HepG2 (cell line): ENCODE results near the gene CA4. TPM values are rescaled to one million over a fixed set of nuclear protein-coding genes. Genes with fewer than 3 reads are reported as not detected.

ENCODE experiments used
- CBX2 ChIP-seq, 2 experiments: fragments of 200-600 bp in 1 of 2; sonication (generic); formaldehyde crosslinking in 1 of 2; IDR thresholded peaks; 2 replicates each; pipeline versions ENCODE4 v1.7.0 to v1.8.1; 2018 to 2022; ENCODE audit warnings: low read depth in 2 of 2, low read length in 1 of 2, mild to moderate bottlenecking in 1 of 2, missing genetic modification reagents in 1 of 2
- ETV5 ChIP-seq: IDR thresholded peaks from 2 replicates; pipeline ENCODE4 v1.6.1; 2018; ENCODE audit warnings: missing biosample characterization, missing genetic modification reagents, inconsistent platforms, borderline replicate concordance
- FOXK1 ChIP-seq: sonication (generic); formaldehyde crosslinking; IDR thresholded peaks from 2 replicates; pipeline ENCODE4 v1.4.0; 2020; ENCODE audit warnings: low read depth, missing genetic modification reagents, borderline replicate concordance
- GATAD2A ChIP-seq: IDR thresholded peaks from 2 replicates; pipeline ENCODE4 v1.6.1; 2016
- MTA1 ChIP-seq: sonication (generic); formaldehyde crosslinking; IDR thresholded peaks from 2 replicates; pipeline ENCODE4 v1.4.0; 2020; ENCODE audit warnings: missing genetic modification reagents, mild to moderate bottlenecking, borderline replicate concordance
- NFE2L1 ChIP-seq: sonication (generic); formaldehyde crosslinking; IDR thresholded peaks from 2 replicates; pipeline ENCODE4 v1.4.0; 2020; ENCODE audit warnings: missing genetic modification reagents, mild to moderate bottlenecking, borderline replicate concordance
- NFYB ChIP-seq: sonication (generic); formaldehyde crosslinking; IDR thresholded peaks from 2 replicates; pipeline ENCODE4 v1.4.0; 2020; ENCODE audit warnings: missing genetic modification reagents
- PAWR ChIP-seq: sonication (generic); formaldehyde crosslinking; IDR thresholded peaks from 2 replicates; pipeline ENCODE4 v1.4.0; 2020; ENCODE audit warnings: missing genetic modification reagents, mild to moderate bottlenecking, borderline replicate concordance
- ZFX ChIP-seq: sonication (generic); formaldehyde crosslinking; IDR thresholded peaks from 2 replicates; pipeline ENCODE4 v1.4.0; 2020; ENCODE audit warnings: mild to moderate bottlenecking, low read depth, missing genetic modification reagents, moderate library complexity
- ZNF652 ChIP-seq: IDR thresholded peaks from 2 replicates; pipeline ENCODE4 v1.6.1; 2016; ENCODE audit warnings: low read depth, borderline replicate concordance
- ZNF737 ChIP-seq: sonication (generic); formaldehyde crosslinking; IDR thresholded peaks from 2 replicates; pipeline ENCODE4 v1.5.0; 2020; ENCODE audit warnings: missing genetic modification reagents, mild to moderate bottlenecking, borderline replicate concordance
- ZNF883 ChIP-seq: sonication (generic); formaldehyde crosslinking; IDR thresholded peaks from 2 replicates; pipeline ENCODE4 v1.5.1; 2020; ENCODE audit warnings: mild to moderate bottlenecking, missing genetic modification reagents; ENCODE audit errors: not compliant biosample characterization
- polyA plus RNA-seq, 8 experiments: library from polyadenylated mRNA; depleted of rRNA in 3 of 8; stranded (reverse) in 7 of 8; unstranded in 1 of 8; fragments of >200 nt; fragmentation: Illumina TruSeq in 4 of 8; extraction: Trizol in 4 of 8; gene quantifications; 2 replicates each; pipeline versions ENCODE4 v1.2.1 to v1.2.3, GENCODE V29; 2011 to 2016; ENCODE audit warnings: low read depth in 4 of 8, missing spikeins in 1 of 8, mixed read lengths in 1 of 8; ENCODE audit not compliant: insufficient read depth in 1 of 8
- total RNA-seq, 5 experiments: library from RNA; depleted of rRNA; stranded (reverse); fragments of >200 nt; fragmentation: Illumina TruSeq; extraction: Trizol; gene quantifications; 2 replicates each; pipeline ENCODE4 v1.2.3, GENCODE V29; 2016; ENCODE audit warnings: low read depth in 1 of 5
- TF ChIP-seq, protein P1 (sequence below), 2 experiments: fragments of 450-650 bp in 1 of 2; sonication (generic) in 1 of 2; formaldehyde crosslinking; IDR thresholded peaks; 2 replicates each; pipeline versions ENCODE4 v1.5.0 to v1.8.0; 2020 to 2022; ENCODE audit warnings: mild to moderate bottlenecking in 1 of 2, missing genetic modification reagents in 1 of 2
- TF ChIP-seq, protein P2 (sequence below): sonication (generic); formaldehyde crosslinking; IDR thresholded peaks from 2 replicates; pipeline ENCODE4 v1.4.0; 2020; ENCODE audit warnings: missing genetic modification reagents
- TF ChIP-seq, protein P3 (sequence below): sonication (generic); formaldehyde crosslinking; conservative IDR thresholded peaks from 2 replicates; pipeline ENCODE4 v1.8.0; 2022; ENCODE audit warnings: mild to moderate bottlenecking, moderate library complexity, missing genetic modification reagents
- TF ChIP-seq, protein P4 (sequence below): sonication (generic); formaldehyde crosslinking; conservative IDR thresholded peaks from 2 replicates; pipeline ENCODE4 v1.4.0; 2020; ENCODE audit warnings: missing genetic modification reagents
- TF ChIP-seq, protein P5 (sequence below), 2 experiments: sonication (generic) in 1 of 2; formaldehyde crosslinking in 1 of 2; IDR thresholded peaks; 2 replicates each; pipeline versions ENCODE4 v1.5.1 to v1.6.1; 2011 to 2020; ENCODE audit warnings: borderline replicate concordance in 1 of 2, low read depth in 1 of 2, low read length in 1 of 2, mild to moderate bottlenecking in 1 of 2, missing genetic modification reagents in 1 of 2, moderate library complexity in 1 of 2
- TF ChIP-seq, protein P6 (sequence below): sonication (generic); formaldehyde crosslinking; IDR thresholded peaks from 2 replicates; pipeline ENCODE4 v1.5.0; 2020; ENCODE audit warnings: missing genetic modification reagents

The CA4 gene
- total and polyA plus RNA-seq, 2 of the 13 experiments (the other 11 are each of a cell fraction or from before 2014, with no cell fraction given) = not detected

DNA sequence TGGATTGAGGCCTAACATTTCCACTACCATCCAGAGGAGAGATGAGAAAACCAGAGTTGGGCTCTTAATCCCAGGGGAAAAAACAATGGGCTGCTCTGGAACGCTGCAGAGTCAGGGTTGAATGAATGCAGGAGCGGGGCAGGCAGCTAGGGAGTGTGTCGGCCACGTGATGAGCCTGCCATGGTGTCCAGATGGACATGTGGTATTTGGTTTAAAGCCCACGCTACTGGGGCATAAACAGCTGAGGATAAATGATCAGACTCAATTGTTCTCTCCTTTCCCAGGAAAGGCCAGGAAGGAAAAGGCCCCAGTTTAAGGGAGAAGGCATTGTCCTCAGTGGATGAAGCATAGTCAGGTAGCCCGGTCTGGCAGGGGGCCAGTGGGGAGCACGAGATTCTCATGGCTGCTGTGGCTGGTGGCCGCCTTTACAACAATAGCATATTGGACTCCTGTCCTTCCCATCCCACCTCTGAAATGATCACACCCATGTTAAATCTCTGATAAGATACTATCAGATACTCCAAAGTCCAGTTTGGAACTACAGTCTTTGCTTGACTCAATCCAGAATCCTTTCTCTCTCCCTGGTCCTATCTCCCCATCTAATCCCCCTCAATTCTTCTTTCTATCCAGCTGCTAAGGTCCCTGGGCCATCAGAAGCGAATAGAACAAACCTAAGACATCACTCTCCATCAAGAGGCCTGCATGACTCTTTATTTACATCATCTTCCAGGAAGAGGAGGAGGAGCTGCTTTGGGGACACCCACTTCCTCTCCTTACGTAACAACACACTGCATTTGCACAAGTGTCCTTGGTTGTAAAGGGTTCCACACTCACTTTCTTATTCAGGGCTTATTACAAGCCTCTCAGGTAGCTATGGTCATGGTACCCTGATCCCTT, 20.4 kb downstream of the CA4 start (continued):
- TF ChIP-seq, protein P1, sequence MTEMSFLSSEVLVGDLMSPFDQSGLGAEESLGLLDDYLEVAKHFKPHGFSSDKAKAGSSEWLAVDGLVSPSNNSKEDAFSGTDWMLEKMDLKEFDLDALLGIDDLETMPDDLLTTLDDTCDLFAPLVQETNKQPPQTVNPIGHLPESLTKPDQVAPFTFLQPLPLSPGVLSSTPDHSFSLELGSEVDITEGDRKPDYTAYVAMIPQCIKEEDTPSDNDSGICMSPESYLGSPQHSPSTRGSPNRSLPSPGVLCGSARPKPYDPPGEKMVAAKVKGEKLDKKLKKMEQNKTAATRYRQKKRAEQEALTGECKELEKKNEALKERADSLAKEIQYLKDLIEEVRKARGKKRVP (CRISPR knock-in tag; IDR thresholded peaks at IDR 0.05) = peak in 1 of 2 experiments; percentile 92; a peak in 2 of 4 replicates
- TF ChIP-seq, protein P2, sequence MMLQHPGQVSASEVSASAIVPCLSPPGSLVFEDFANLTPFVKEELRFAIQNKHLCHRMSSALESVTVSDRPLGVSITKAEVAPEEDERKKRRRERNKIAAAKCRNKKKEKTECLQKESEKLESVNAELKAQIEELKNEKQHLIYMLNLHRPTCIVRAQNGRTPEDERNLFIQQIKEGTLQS (CRISPR knock-in tag) = no peak
- TF ChIP-seq ZNF652 (no peak), GATAD2A (peak; percentile 82), NFYB (CRISPR knock-in tag) (no peak), NFE2L1 (CRISPR knock-in tag) (no peak), ZNF737 (no peak), CBX2 (IDR thresholded peaks at IDR 0.05; ENCODE audit: low read depth, low read length) (no peak), CBX2 (CRISPR knock-in tag; IDR thresholded peaks at IDR 0.05; ENCODE audit: low read depth) (no peak), PAWR (CRISPR knock-in tag) (no peak), ZNF883 (CRISPR knock-in tag) (no peak), ZFX (CRISPR knock-in tag) (0 out of 2 replicates have a peak, but pooled peaks have one; percentile 14), ETV5 (CRISPR knock-in tag) (peak; percentile 63; the same call in 1 of the 2 replicates), FOXK1 (CRISPR knock-in tag) (0 out of 2 replicates have a peak, but pooled peaks have one; percentile 46), MTA1 (CRISPR knock-in tag) (no peak)
- TF ChIP-seq, protein P3, sequence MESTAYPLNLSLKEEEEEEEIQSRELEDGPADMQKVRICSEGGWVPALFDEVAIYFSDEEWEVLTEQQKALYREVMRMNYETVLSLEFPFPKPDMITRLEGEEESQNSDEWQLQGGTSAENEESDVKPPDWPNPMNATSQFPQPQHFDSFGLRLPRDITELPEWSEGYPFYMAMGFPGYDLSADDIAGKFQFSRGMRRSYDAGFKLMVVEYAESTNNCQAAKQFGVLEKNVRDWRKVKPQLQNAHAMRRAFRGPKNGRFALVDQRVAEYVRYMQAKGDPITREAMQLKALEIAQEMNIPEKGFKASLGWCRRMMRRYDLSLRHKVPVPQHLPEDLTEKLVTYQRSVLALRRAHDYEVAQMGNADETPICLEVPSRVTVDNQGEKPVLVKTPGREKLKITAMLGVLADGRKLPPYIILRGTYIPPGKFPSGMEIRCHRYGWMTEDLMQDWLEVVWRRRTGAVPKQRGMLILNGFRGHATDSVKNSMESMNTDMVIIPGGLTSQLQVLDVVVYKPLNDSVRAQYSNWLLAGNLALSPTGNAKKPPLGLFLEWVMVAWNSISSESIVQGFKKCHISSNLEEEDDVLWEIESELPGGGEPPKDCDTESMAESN = 0 out of 2 replicates have a peak, but pooled peaks have one; percentile 33
- TF ChIP-seq, protein P4, sequence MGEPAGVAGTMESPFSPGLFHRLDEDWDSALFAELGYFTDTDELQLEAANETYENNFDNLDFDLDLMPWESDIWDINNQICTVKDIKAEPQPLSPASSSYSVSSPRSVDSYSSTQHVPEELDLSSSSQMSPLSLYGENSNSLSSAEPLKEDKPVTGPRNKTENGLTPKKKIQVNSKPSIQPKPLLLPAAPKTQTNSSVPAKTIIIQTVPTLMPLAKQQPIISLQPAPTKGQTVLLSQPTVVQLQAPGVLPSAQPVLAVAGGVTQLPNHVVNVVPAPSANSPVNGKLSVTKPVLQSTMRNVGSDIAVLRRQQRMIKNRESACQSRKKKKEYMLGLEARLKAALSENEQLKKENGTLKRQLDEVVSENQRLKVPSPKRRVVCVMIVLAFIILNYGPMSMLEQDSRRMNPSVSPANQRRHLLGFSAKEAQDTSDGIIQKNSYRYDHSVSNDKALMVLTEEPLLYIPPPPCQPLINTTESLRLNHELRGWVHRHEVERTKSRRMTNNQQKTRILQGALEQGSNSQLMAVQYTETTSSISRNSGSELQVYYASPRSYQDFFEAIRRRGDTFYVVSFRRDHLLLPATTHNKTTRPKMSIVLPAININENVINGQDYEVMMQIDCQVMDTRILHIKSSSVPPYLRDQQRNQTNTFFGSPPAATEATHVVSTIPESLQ (CRISPR knock-in tag) = no peak
- TF ChIP-seq, protein P5, sequence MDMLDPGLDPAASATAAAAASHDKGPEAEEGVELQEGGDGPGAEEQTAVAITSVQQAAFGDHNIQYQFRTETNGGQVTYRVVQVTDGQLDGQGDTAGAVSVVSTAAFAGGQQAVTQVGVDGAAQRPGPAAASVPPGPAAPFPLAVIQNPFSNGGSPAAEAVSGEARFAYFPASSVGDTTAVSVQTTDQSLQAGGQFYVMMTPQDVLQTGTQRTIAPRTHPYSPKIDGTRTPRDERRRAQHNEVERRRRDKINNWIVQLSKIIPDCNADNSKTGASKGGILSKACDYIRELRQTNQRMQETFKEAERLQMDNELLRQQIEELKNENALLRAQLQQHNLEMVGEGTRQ (IDR thresholded peaks at IDR 0.05; ENCODE audit: low read depth, low read length) = no peak; the same call in 1 of the 2 replicates
- TF ChIP-seq, protein P5 (CRISPR knock-in tag; IDR thresholded peaks at IDR 0.05; ENCODE audit: borderline replicate concordance) = peak; percentile 34; the same call in 1 of the 2 replicates
- TF ChIP-seq, protein P6, sequence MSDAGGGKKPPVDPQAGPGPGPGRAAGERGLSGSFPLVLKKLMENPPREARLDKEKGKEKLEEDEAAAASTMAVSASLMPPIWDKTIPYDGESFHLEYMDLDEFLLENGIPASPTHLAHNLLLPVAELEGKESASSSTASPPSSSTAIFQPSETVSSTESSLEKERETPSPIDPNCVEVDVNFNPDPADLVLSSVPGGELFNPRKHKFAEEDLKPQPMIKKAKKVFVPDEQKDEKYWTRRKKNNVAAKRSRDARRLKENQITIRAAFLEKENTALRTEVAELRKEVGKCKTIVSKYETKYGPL (CRISPR knock-in tag) = no peak
